Loucy (cell line): Measurements from ENCODE around the gene PIBF1.
A peak's percentile ranks its signal among the peaks of the same experiment; 100 is the strongest.

Experiments
- H2AFZ ChIP-seq: fragments of 200-600 bp; sonication (generic); 2 replicates; pipeline ENCODE4 v1.6.0; 2016; ENCODE audit warnings: antibody characterized with exemption, mild to moderate bottlenecking, low read length, moderate library complexity
- H3F3A ChIP-seq: fragments of 200-600 bp; 2 replicates; pipeline ENCODE4 v1.6.0; 2016; ENCODE audit warnings: antibody characterized with exemption, low read depth, mild to moderate bottlenecking
- H3K27me3 ChIP-seq: fragments of 200-600 bp; sonication (generic); 2 replicates; pipeline ENCODE4 v1.6.1; 2014; ENCODE audit warnings: low read length, mild to moderate bottlenecking; ENCODE audit not compliant: insufficient read depth, poor library complexity, severe bottlenecking
- H3K36me3 ChIP-seq: fragments of 200-600 bp; sonication (generic); 2 replicates; pipeline ENCODE4 v1.6.1; 2016; ENCODE audit warnings: low read length; ENCODE audit not compliant: insufficient read depth
- H3K4me1 ChIP-seq: fragments of 200-600 bp; sonication (generic); 2 replicates; pipeline ENCODE4 v1.5.1; 2014; ENCODE audit warnings: low read length, mild to moderate bottlenecking; ENCODE audit not compliant: insufficient read depth, poor library complexity, severe bottlenecking
- H3K4me2 ChIP-seq: fragments of 200-600 bp; sonication (generic); 2 replicates; pipeline ENCODE4 v1.6.0; 2014; ENCODE audit warnings: antibody characterized with exemption, low read length, low read depth, mild to moderate bottlenecking; ENCODE audit not compliant: poor library complexity, severe bottlenecking
- H3K4me3 ChIP-seq: fragments of 200-600 bp; sonication (generic); 2 replicates; pipeline ENCODE4 v1.5.1; 2014; ENCODE audit warnings: low read length, mild to moderate bottlenecking, mixed read lengths; ENCODE audit not compliant: poor library complexity, severe bottlenecking
- H3K79me2 ChIP-seq: fragments of 200-600 bp; sonication (generic); 2 replicates; pipeline ENCODE4 v1.6.1; 2014; ENCODE audit warnings: low read length; ENCODE audit not compliant: insufficient read depth
- H3K9ac ChIP-seq: fragments of 200-600 bp; sonication (generic); 2 replicates; pipeline ENCODE4 v1.6.0; 2014; ENCODE audit warnings: mild to moderate bottlenecking, low read depth, low read length, moderate library complexity; ENCODE audit not compliant: poor library complexity, severe bottlenecking
- H3K9me2 ChIP-seq: fragments of 200-600 bp; sonication (generic); replicated peaks from 2 replicates; pipeline ENCODE4 v1.6.1; 2016; ENCODE audit warnings: low read depth, low read length, mixed read lengths
- H3K9me3 ChIP-seq: fragments of 200-600 bp; sonication (generic); 2 replicates; pipeline ENCODE4 v1.6.1; 2014; ENCODE audit warnings: mild to moderate bottlenecking, antibody characterized with exemption, low read length, low read depth; ENCODE audit not compliant: insufficient read depth
- H4K20me1 ChIP-seq: fragments of 200-600 bp; sonication (generic); 2 replicates; pipeline ENCODE4 v1.6.0; 2014; ENCODE audit warnings: antibody characterized with exemption, low read length, mild to moderate bottlenecking; ENCODE audit not compliant: insufficient read depth, poor library complexity, severe bottlenecking
- EZH2phosphoT487 ChIP-seq: fragments of 200-600 bp; IDR thresholded peaks from 2 replicates; pipeline ENCODE4 v1.6.1; 2018; ENCODE audit warnings: antibody characterized with exemption, mild to moderate bottlenecking, moderate library complexity, borderline replicate concordance
- TF ChIP-seq, protein P1 (sequence below): fragments of 200-600 bp; sonication (generic); conservative IDR thresholded peaks from 2 replicates; pipeline ENCODE4 v1.5.1; 2014; ENCODE audit warnings: mild to moderate bottlenecking, antibody characterized with exemption, low read length

PIBF1 gene

DNA sequence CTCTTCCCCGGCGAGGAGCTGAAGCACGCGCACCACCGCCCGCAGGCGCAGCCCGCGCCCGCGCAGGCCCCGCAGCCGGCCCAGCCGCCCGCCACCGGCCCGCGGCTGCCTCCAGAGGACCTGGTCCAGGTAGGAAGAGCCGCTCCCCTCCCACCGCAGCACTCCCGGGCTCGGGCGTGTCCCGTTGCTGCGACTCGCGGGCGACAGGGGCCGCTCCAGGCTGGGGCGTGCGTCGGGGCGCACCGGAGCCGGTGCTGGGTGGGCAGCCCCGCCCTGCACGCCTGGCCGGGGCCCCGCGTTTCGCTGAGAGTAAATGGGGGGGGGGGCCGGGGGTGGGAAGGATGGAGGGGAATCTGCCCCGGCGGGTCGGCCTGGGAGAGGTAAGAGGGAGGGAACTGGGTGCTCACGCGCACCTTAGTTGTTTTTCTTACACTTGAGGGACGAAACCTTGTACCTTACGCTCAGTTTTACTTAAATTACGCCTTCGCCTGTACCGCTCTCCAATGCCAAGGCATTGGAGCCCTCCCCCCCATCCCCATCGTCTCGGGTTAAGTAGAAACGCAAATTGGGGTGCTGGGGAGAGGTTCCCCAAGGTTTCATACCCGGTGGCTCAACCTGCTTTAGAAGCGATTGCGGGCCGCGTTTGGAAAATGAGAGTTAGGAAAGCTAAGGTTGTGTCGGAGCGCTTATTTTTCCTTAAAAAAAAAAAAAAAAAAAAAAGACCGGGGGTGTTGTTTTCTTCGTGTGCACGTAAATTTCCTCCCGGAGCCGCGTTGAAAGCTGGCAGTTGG lies 277.7 kb downstream of the PIBF1 start:
- Histone ChIP-seq H3K4me1 (no peaks in the 10 kb centered on the region), H3K9ac (no peak overlapping the region), H3K27me3 (peaks cover 5% of the 10 kb centered on the region), H2AFZ (no peak overlapping the region), H3K79me2 (no peaks in the 10 kb centered on the region), H4K20me1 (no peaks in the 10 kb centered on the region), H3K36me3 (no peaks in the 10 kb centered on the region), H3K4me3 (peak overlapping the region; percentile 73), H3F3A (no peaks in the 10 kb centered on the region), H3K9me2 (no peaks in the 10 kb centered on the region), H3K4me2 (peak overlapping the region; percentile 42), H3K9me3 (no peaks in the 10 kb centered on the region)
- TF ChIP-seq EZH2phosphoT487: no peak
- TF ChIP-seq, protein P1, sequence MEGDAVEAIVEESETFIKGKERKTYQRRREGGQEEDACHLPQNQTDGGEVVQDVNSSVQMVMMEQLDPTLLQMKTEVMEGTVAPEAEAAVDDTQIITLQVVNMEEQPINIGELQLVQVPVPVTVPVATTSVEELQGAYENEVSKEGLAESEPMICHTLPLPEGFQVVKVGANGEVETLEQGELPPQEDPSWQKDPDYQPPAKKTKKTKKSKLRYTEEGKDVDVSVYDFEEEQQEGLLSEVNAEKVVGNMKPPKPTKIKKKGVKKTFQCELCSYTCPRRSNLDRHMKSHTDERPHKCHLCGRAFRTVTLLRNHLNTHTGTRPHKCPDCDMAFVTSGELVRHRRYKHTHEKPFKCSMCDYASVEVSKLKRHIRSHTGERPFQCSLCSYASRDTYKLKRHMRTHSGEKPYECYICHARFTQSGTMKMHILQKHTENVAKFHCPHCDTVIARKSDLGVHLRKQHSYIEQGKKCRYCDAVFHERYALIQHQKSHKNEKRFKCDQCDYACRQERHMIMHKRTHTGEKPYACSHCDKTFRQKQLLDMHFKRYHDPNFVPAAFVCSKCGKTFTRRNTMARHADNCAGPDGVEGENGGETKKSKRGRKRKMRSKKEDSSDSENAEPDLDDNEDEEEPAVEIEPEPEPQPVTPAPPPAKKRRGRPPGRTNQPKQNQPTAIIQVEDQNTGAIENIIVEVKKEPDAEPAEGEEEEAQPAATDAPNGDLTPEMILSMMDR: no peak

- H3K36me3 ChIP-seq: no peaks in the 10 kb centered on the region
- no peaks in the 10 kb centered on the region for H3F3A ChIP-seq
- peaks cover 5% of the 10 kb centered on the region for H3K27me3 ChIP-seq
- H3K79me2 ChIP-seq: no peaks in the 10 kb centered on the region
- H3K9me2 ChIP-seq: no peaks in the 10 kb centered on the region
- H3K4me1 ChIP-seq: no peaks in the 10 kb centered on the region
- H3K4me2 ChIP-seq: peak overlapping the region; percentile 42
- no peak overlapping the region for H3K4me3 ChIP-seq
- no peak overlapping the region for H3K9ac ChIP-seq
- H3K9me3 ChIP-seq: no peaks in the 10 kb centered on the region
- TF ChIP-seq EZH2phosphoT487: no peak
- TF ChIP-seq, protein P1: no peak
- no peaks in the 10 kb centered on the region for H4K20me1 ChIP-seq
- no peak overlapping the region for H2AFZ ChIP-seq
Measured at GRCh38 chr13:73060251-73061160, 278.6 kb downstream of the PIBF1 start.

DNA sequence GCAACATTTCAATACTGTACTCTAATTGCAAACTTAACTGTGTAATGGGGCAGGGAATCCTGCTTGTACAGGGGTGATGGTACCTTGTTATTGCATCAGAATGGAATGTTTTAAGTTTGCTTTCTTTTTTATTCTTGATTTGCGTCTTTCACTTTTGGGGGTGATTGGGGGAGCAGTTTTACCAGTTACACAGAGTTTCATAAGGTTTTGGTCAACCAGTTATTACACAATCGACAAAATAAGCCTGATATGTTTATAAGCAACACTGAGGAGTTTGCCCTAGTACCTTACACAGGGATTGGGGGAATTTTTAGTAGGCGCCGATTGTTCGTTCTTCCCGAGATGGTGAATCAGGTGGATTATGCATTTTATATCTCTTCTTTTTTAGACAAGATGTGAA lies 279.5 kb downstream of the PIBF1 start:
- Histone ChIP-seq H3K4me3 (no peak overlapping the region), H3K4me1 (no peaks in the 10 kb centered on the region), H3K9me3 (no peaks in the 10 kb centered on the region), H2AFZ (no peak overlapping the region), H3K9ac (no peak overlapping the region), H3K27me3 (peaks cover 5% of the 10 kb centered on the region), H4K20me1 (no peaks in the 10 kb centered on the region), H3K9me2 (no peaks in the 10 kb centered on the region), H3K36me3 (no peaks in the 10 kb centered on the region), H3F3A (no peaks in the 10 kb centered on the region), H3K79me2 (no peaks in the 10 kb centered on the region), H3K4me2 (no peak overlapping the region)
- TF ChIP-seq EZH2phosphoT487: no peak
- TF ChIP-seq, protein P1: no peak
